GM19372 (cell line): Measurements from ENCODE around the gene SERAC1.

Source experiments
- ATAC-seq: cut with Tn5 transposase; IDR thresholded peaks from one replicate; pipeline ENCODE4 v1.9.1; 2021; ENCODE audit warnings: mild to moderate bottlenecking, low read depth, moderate library complexity; ENCODE audit not compliant: unreplicated experiment

Gene SERAC1

GRCh38 chr6:158083455-158084325 is 84.4 kb downstream of the SERAC1 start:
- no peak for ATAC-seq

DNA sequence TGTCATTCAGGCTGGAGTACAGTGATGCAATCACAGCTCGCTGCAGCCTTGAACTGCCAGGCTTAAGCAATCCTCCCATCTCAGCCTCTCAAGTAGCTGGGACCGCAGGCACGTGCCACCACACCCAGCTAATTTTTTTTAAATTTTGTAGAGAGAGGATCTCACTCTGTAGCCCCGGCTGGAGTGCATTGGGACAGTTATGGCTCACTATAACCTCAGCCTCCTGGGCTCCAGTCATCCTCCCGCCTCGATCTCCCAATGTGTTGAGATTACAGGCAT is 86.5 kb downstream of the SERAC1 start:
- no peak for ATAC-seq

GRCh38 chr6:158080849-158081656 is 87.0 kb downstream of the SERAC1 start:
- no peak for ATAC-seq

DNA sequence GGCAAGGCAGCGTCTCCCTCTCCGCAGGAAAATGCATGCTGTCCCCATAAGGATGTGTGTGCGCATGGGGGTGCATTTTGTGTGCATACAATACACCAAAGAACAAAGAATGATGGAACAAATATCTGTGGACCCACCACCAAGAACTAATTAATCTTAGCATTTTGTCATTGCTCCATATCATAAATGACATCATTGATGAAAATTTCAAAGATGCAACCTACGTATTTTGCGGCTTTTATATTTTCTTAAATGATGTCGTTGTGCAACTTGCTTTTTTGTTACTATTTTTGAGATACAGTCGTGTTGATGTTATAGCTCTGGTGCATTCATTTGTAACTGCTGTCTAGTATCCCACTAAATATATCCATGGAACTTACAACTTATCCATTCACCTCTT is 89.7 kb downstream of the SERAC1 start:
- no peak for ATAC-seq

DNA sequence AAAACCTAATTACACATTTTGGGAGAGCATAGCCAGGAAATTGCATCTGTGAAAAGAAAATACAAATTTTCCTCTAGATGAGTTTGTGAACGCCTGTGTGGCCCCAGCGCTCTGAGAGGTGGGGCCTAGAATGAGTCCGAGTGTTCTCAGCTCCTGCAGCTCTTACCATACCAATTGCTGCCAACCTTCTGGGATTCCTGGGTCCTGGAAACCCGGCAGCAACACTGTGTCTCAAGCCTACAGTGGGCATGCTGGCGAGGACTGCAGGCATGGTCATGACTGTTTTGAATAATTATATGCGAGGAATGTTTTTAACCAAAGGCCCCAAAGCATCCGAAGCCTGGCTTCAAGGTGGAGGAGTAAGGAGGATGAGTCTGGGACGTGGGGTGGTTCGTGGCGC is 90.4 kb downstream of the SERAC1 start:
- no peak for ATAC-seq

DNA sequence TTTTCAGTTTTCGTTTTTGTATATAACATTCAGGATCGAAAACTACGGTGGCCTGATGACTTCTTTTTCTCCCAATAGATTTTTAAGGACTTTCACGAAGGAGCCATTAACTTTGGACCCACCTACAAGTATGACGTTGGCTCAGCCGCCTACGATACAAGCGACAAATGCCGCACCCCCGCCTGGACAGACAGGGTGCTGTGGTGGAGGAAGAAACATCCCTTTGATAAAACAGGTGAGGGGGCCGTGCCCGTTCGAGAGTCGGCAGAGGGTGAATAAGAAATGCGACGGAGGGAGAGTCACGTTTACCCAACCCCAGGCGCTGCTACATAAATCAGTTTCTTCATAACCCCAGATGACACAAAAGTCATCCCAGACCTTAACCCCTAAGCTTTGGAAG is 91.5 kb downstream of the SERAC1 start:
- ATAC-seq: no peak

DNA sequence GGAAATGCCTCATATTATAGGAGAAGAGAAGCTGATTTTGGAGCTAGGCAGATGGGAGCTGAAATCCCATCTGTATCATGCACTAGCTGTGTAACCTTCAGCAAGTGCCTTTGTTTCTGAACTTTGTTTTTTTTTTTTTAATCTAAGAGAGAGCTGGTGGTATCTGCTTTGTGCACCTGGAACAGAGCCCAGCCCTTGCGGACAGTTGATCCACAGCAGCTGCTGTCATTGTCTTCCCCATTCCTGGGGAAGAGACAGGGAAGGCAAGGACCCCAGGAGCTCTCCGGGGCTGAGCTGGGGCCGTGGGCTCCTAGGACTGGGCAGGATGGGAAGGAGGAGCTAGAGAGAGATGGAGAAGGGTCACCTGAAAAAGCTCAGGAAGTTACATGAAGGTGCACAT is 94.3 kb downstream of the SERAC1 start:
- ATAC-seq: no peak

DNA sequence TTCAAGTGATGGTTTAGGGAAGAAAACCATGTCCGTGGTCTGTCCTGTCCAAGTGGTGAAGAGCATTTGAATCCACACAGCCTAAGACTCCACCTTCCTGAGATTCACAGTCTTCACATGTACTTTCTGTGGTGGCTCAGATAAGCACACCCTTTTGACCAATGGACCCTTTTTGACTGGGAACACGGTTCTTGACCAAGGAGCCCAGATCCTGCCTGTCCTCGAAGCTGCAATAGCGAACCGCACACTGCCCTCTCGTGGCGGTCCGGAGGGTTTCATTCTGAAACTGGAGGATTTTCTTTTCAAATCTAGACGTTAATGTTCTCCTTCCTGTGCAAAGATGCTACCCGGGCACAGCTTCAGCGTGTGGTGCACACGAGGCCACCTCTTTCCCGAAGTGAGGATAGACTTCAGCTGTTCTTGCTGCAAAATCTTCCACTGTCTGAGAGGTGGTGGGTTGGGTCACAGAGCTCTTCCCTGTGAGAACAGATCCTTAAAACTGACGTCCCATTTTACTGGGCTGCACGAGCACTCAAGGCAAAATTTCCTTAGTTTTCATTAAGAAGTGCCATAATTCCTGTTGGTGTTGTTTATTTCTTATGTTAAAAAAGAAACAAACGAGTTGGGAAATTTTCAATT is 95.9 kb downstream of the SERAC1 start:
- no peak for ATAC-seq

GRCh38 chr6:158071121-158072082 is 96.7 kb downstream of the SERAC1 start:
- ATAC-seq: no peak

DNA sequence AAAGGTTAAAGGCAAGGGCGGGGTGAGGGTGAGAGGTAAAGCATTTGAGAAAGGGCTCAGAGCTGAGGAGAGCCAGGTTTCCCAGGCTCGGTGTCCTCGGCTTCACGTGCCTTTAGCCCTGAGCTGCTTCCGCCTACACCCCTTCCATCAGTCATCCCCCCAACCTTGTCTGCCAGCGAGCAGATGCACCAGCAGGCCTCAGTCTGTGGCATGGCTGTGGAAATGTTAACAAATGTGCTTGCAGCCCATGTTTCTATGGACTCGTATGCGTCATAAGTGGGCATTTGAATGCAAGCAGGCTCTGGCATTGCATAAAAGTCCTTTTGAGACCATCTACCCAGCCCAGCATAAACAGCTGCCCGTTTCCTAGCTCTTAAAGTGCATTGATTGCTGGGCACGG is 97.5 kb downstream of the SERAC1 start:
- ATAC-seq: no peak

DNA sequence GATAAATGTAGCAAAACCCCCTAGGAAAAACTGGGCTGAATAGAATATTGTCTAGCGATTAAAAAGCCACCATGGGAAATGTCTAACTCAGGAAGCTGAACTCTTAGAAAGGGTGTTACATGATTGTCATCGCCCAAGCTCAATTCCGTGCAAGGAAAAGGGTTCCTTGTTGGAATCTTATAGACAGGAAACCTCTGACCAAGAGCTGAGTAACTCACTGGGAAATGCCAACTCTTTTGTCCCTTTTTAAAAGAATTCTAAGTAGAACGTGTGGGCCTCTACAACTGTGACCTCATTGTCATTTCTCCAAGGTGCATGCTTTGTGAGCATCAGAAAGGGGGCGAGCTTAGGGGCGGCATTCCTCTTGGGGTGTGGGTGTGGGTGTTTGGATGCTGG is 98.3 kb downstream of the SERAC1 start:
- ATAC-seq: no peak

DNA sequence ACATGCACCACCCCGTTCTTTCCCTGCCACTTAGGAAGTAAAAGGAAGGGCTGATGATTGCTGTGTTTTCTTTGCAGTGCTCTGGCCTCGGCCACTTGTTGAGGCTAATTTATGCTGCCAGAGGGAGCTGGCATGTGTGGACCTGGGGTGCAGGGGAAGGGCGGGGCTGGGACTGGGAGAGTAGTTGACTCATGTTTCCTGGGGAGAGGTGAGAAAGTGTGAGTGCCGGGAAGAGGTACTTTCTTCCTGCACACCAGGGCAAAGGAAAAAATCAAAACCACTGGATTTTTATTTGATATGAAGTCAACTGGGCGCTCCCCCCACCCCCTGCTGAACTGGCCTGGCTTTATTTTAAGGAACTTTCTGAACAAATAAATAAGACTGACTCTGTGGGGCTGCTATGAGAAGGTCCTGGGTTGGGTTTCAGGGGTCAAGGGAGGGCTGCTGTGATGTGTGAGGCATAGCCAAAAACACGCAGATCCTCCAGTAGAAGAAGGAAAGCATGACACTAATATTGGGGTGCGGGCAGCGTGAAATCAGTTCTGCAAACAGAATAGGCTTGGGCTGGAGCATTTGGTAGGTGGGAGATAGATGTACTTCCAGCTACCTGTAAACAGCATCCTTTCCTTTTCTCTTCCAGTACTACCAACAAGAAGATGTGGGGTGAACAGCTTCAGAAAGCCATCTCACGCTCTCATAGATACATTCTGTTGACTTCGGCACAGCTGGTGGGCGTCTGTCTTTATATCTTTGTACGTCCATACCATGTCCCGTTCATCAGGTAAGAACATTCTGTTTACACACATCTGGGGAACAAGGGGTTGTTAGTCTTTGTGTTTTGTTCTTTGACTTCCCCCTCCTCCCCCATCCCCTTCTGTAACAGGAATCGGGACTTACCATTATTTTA is 98.9 kb downstream of the SERAC1 start:
- no peak for ATAC-seq

DNA sequence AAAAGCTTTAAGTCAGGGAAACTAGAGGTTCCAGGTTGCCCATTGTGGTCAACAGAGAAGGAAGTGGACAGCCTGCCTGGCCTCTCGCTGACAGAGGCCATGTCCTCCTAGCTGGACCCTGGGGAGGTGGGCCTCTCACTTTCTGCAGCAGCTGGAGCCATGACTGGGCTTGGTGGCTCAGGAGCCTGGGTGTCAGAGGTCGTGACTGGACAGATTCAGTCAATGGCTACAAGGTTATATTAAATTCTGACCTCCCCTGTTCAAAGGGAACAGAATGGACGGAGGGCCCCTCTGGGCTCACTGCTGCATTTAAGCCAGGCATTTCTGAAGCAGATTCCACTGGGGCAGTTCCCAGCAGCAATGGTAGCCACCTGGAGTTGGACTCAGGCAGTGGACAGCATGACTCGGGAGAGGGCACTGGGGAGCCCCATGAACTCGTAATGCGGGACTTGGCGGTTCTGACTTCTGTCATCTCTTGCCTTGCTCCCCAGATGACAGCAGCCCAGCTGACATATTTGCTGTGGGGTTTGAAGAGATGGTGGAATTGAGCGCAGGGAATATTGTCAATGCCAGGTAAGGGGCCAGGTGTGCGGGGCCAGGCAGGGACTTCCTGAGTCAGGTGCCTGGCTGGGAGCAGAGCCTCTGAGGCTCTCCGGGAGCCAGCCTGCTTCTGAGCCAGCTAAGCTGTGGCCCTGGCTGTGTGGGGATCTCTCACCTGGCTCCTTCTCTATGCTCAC is 99.7 kb downstream of the SERAC1 start:
- no peak for ATAC-seq

DNA sequence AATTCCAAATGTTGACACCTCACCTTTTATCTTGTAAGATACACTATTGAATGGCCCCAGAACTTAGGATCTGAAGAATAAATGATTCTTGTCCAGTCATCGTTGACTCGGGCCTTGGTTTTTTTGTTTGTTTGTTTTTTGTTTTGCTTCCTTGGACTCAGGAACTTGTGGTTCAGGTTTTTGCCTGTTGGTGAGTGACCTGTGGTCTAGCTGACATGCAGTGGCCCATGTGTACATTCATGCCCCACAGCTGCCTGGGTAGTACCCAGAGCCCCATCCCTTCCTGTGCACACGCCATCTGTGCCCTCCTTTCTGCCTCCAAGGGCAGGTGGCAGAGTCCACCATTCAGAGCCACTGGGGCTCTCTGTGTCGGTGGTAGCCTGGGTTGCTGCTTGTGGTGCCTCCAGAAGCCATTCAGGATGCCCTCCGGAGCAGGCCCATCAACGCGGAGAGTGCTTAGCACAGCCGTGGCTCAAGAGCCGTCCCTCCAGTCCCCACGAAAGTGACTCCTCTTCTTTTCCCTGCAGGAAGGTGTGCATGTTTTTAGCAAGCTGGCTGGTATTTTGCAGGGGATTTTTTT is 100.5 kb downstream of the SERAC1 start:
- no peak for ATAC-seq

GRCh38 chr6:158066136-158066781 is 101.8 kb downstream of the SERAC1 start:
- no peak for ATAC-seq

DNA sequence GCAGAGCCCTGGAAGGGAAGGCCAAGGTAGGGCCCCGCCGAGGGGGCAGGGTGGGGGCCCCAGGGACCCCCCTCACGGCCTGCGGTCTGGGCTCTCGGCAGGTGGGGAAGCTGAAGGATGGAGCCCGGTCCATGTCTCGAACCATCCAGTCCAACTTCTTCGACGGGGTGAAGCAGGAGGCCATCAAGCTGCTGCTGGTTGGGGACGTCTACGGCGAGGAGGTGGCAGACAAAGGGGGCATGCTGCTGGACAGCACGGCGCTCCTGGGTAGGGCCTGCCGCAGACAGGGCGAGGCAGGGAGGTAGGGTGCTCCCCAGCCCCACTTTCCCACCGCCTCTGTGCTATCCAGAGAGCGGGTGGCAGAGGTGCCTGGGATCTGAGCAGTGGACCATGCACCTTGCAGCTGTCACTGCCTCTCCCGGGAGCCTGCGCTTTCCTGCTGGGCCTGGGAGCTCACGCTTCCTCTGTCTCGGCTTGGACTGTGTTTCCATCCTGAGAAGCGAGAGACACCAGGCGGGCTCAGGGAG is 103.3 kb downstream of the SERAC1 start:
- no peak for ATAC-seq

GRCh38 chr6:158063736-158064135 is 104.3 kb downstream of the SERAC1 start:
- ATAC-seq: no peak
